Activated CD4-positive, CD25-positive, alpha-beta regulatory T cell treated with anti-CD3 and anti-CD28 coated beads, Interleukin-2, amount 50 U/mL, for 24 hours (primary cell): ENCODE data around the gene NFE2L2.

Experiments used
- ATAC-seq, 2 donors: fragments of 150-1000 bp; cut with Tn5 transposase; one replicate each; pipeline ENCODE4 v1.10.0; 2021; ENCODE audit warnings: mild to moderate bottlenecking in 1 of 2, moderate library complexity in 1 of 2

The NFE2L2 gene

GRCh38 chr2:177264693-177265587, at the start of gene NFE2L2:
NFE2L2 (minus strand) TSS chr2:177264727; CDS start chr2:177264576, 151 bp downstream.
- peak; percentile 71 to 76 for ATAC-seq

GRCh38 chr2:177314194-177314593, 49.7 kb upstream of the NFE2L2 start:
- ATAC-seq, result no peak

GRCh38 chr2:177313162-177313781, 48.7 kb upstream of the NFE2L2 start:
- no peak for ATAC-seq

- ATAC-seq, result no peak
These were observed 48.0 kb upstream of the NFE2L2 start for GRCh38 chr2:177312562-177312961.

GRCh38 chr2:177309672-177310309, 45.3 kb upstream of the NFE2L2 start:
- peak in 1 of 2 donors; percentile 5 for ATAC-seq

- no peak for ATAC-seq
These were observed 42.0 kb upstream of the NFE2L2 start for GRCh38 chr2:177306550-177306949.

- ATAC-seq, result no peak
These were observed 39.4 kb upstream of the NFE2L2 start for GRCh38 chr2:177303939-177304338.

- no peak for ATAC-seq
These were observed 38.0 kb upstream of the NFE2L2 start for GRCh38 chr2:177302552-177302951.

- no peak for ATAC-seq
These were observed 33.7 kb upstream of the NFE2L2 start for GRCh38 chr2:177298191-177298590.

GRCh38 chr2:177296040-177296439, 31.5 kb upstream of the NFE2L2 start:
- peak in 1 of 2 donors; percentile 45 for ATAC-seq

GRCh38 chr2:177295484-177295883, 31.0 kb upstream of the NFE2L2 start:
- no peak for ATAC-seq

GRCh38 chr2:177291701-177292100, 27.2 kb upstream of the NFE2L2 start:
- peak in 1 of 2 donors; percentile 24 for ATAC-seq

- ATAC-seq, result peak; percentile 51 to 56
These were observed 25.5 kb upstream of the NFE2L2 start for GRCh38 chr2:177289824-177290628.

GRCh38 chr2:177287814-177288213, 23.3 kb upstream of the NFE2L2 start:
- ATAC-seq, result no peak

GRCh38 chr2:177285892-177286715, 21.6 kb upstream of the NFE2L2 start:
- no peak for ATAC-seq

- ATAC-seq, result no peak
These were observed 20.0 kb upstream of the NFE2L2 start for GRCh38 chr2:177284531-177284930.

GRCh38 chr2:177283906-177284305, 19.4 kb upstream of the NFE2L2 start:
- ATAC-seq, result no peak

GRCh38 chr2:177282787-177283572, 18.5 kb upstream of the NFE2L2 start:
- ATAC-seq, result no peak

GRCh38 chr2:177282181-177282641, 17.7 kb upstream of the NFE2L2 start:
- no peak for ATAC-seq

- peak; percentile 17 to 30 for ATAC-seq
These were observed 17.1 kb upstream of the NFE2L2 start for GRCh38 chr2:177281400-177282180.
